ENCODE results near the gene ABCA13. TPM values are rescaled to one million over a fixed set of nuclear protein-coding genes. Genes with fewer than 3 reads are reported as not detected.

Gene ABCA13
- total and polyA plus RNA-seq, 2 of the 4 experiments (the other 2 are of a cell fraction), result under 0.01 to 0.07 TPM

- Histone ChIP-seq H3K27ac (ENCODE audit: insufficient read depth, low read length) (no peak overlapping the region), H3K79me1 (ENCODE audit: low read depth in 1 of 2, low read length in 2 of 2) (no peaks in the 10 kb centered on the region), H2BK15ac (ENCODE audit: low read depth, low read length) (no peak overlapping the region), H3K56ac (ENCODE audit: extremely low read depth, insufficient read depth, low read length) (no peak overlapping the region), H2AFZ (replicated peaks; ENCODE audit: low read length, poor library complexity) (no peak overlapping the region), H3K4me1 (ENCODE audit: control insufficient read depth, insufficient read depth, low read length) (no peaks in the 10 kb centered on the region), H3K14ac (replicated peaks; ENCODE audit: low read depth, low read length) (no peak overlapping the region), H3K23ac (ENCODE audit: low read depth, low read length) (no peak overlapping the region), H3K9ac (ENCODE audit: low read depth, low read length) (no peak overlapping the region), H4K20me1 (ENCODE audit: insufficient read depth, low read length) (no peaks in the 10 kb centered on the region), H4K8ac (ENCODE audit: low read depth in 2 of 2, low read length in 2 of 2) (no peak overlapping the region), H3K4me3 (ENCODE audit: insufficient read depth, low read depth, low read length) (no peak overlapping the region), H3K4ac (ENCODE audit: low read depth, low read length) (no peak overlapping the region), H4K91ac (ENCODE audit: insufficient read depth, low read depth, low read length) (no peak overlapping the region), H3K36me3 (ENCODE audit: control insufficient read depth, insufficient read depth, low read length) (no peaks in the 10 kb centered on the region), H3K27me3 (ENCODE audit: control insufficient read depth, insufficient read depth, low read length) (no peaks in the 10 kb centered on the region), H2BK120ac (ENCODE audit: low read depth, low read length) (no peak overlapping the region), H2AK9ac (replicated peaks; ENCODE audit: low read depth, low read length, poor library complexity) (no peak overlapping the region), H2BK20ac (ENCODE audit: low read depth, low read length) (no peak overlapping the region), H3K9me1 (ENCODE audit: insufficient read depth, low read length) (no peaks in the 10 kb centered on the region), H2BK5ac (ENCODE audit: low read depth, low read length, poor library complexity, severe bottlenecking) (no peak overlapping the region), H3K18ac (ENCODE audit: low read depth, low read length) (no peak overlapping the region), H3K4me2 (ENCODE audit: low read depth, low read length) (no peak overlapping the region), H3K9me3 (ENCODE audit: control insufficient read depth, insufficient read depth, low read length) (no peaks in the 10 kb centered on the region), H4K5ac (ENCODE audit: low read depth, low read length) (no peak overlapping the region), H2AK5ac (ENCODE audit: low read depth, low read length) (no peak overlapping the region)
- DNase-seq, result no peak
- dilution Hi-C loops (cut with HindIII; ENCODE audit: low sequenced_read_pairs, unreplicated experiment), result no loop called here
- intact Hi-C loops (cut with micrococcal nuclease), result no loop called here
- CTCF ChIA-PET, result no interaction called here
- in situ Hi-C loops (cut with MboI; ENCODE audit: low sequenced_read_pairs), result no loop called here
- WGBS, 2 experiments (ENCODE audit: extremely low coverage in 2 of 2, insufficient read length in 1 of 2), result no CpG with 5 or more reads among the region's 1 CpG
- POLR2A ChIA-PET (ENCODE audit: unreplicated experiment), result no interaction called here
- TF ChIP-seq RCOR1 (IDR thresholded peaks at IDR 0.05; ENCODE audit: insufficient replicate concordance, low read length), result no peak
- no peak for TF ChIP-seq RFX5 (IDR thresholded peaks at IDR 0.05; ENCODE audit: low read depth, low read length)
- no peak for TF ChIP-seq MXI1 (IDR thresholded peaks at IDR 0.05; ENCODE audit: borderline replicate concordance, low read depth, low read length)
- no peak for TF ChIP-seq USF2 (IDR thresholded peaks at IDR 0.05; ENCODE audit: low read depth, low read length)
- no peak for TF ChIP-seq FOS (IDR thresholded peaks at IDR 0.05; ENCODE audit: low read depth, low read length)
- no peak for TF ChIP-seq NFE2L2 (IDR thresholded peaks at IDR 0.05; ENCODE audit: low read depth, low read length)
- TF ChIP-seq CTCF (conservative IDR thresholded peaks at IDR 0.05; ENCODE audit: low read depth, low read length), result no peak
- TF ChIP-seq ELK1 (IDR thresholded peaks at IDR 0.05; ENCODE audit: borderline replicate concordance, low read depth, low read length), result no peak
- TF ChIP-seq CHD1 (IDR thresholded peaks at IDR 0.05; ENCODE audit: low read depth, low read length), result no peak
- no peak for TF ChIP-seq RAD21 (IDR thresholded peaks at IDR 0.05; ENCODE audit: low read length)
- TF ChIP-seq BHLHE40 (IDR thresholded peaks at IDR 0.05; ENCODE audit: low read depth, low read length), result no peak
- TF ChIP-seq MAFK (IDR thresholded peaks at IDR 0.05; ENCODE audit: low read depth, low read length), result no peak
- BruUV-seq (replicated peaks), result no TSS peak
- no peak for ATAC-seq (ENCODE audit: low read depth)
Observed at GRCh38 chr7:48452218-48452617, 281.0 kb downstream of the ABCA13 start.
